Loucy (cell line): ENCODE measurements around the gene CDHR5.

ENCODE experiments used
- CTCF ChIP-seq: fragments of 200-600 bp; sonication (generic); conservative IDR thresholded peaks from 2 replicates; pipeline ENCODE4 v1.5.1; 2014; ENCODE audit warnings: mild to moderate bottlenecking, antibody characterized with exemption, low read length
- EZH2phosphoT487 ChIP-seq: fragments of 200-600 bp; IDR thresholded peaks from 2 replicates; pipeline ENCODE4 v1.6.1; 2018; ENCODE audit warnings: antibody characterized with exemption, mild to moderate bottlenecking, moderate library complexity, borderline replicate concordance

- TF ChIP-seq CTCF, result no peak
- TF ChIP-seq EZH2phosphoT487, result no peak
These were observed 15.4 kb downstream of the CDHR5 start for GRCh38 chr11:609341-609811.
